K562 (cell line): ENCODE data around the gene COL25A1. TPM values are rescaled to one million over a fixed set of nuclear protein-coding genes. Genes with fewer than 3 reads are reported as not detected.
"Not testable (repeated sequence)": the region's sequence is repeated elsewhere in the genome, so short reads cannot be mapped to it uniquely, and the experiment has no call there.

Experiments
- ATAC-seq: fragments of 200-7000 bp; cut with Tn5 transposase; 3 replicates; pipeline ENCODE4 v1.9.1; 2020; ENCODE audit warnings: moderate library complexity
- BruUV-seq: library from RNA; stranded (reverse); fragments of 400-500 nt; replicated peaks from 2 replicates; lab custom pipeline; 2021; lab: Mats Ljungman, UMichigan
- CTCF ChIA-PET: fragments of 300-600 bp; formaldehyde crosslinking; extraction: SDS; loops from one replicate; lab custom pipeline; 2021; ENCODE audit warnings: low intra/inter-chr PET ratio; lab: Yijun Ruan, JAX
- POLR2A ChIA-PET: fragments of 300-600, 350-650 bp; sonication (Branson Sonifier 250); formaldehyde crosslinking; extraction: SDS; loops from one replicate; lab custom pipeline; 2021; ENCODE audit warnings: antibody characterized with exemption, inconsistent platforms; lab: Yijun Ruan, JAX
- DNase-seq, 4 experiments: peaks; one replicate each; pipeline versions ENCODE4 v3.0.0 to v3.0.0-alpha.2; 2011 to 2018; ENCODE audit warnings: low spot score in 3 of 4, mixed read lengths in 3 of 4; ENCODE audit errors: extremely low read depth in 1 of 4
- FAIRE-seq: peaks from 2 replicates; lab custom pipeline; 2011; peaks lifted over from hg19 to GRCh38; lab: Jason Lieb, UNC
- H2AFZ ChIP-seq: 2 replicates; pipeline ENCODE4 v1.6.0; 2011; ENCODE audit warnings: low read depth, low read length, control low read depth, inconsistent platforms
- H3K27ac ChIP-seq: fragments of 200-600 bp; 3 replicates; pipeline ENCODE4 v1.8.0; 2011; ENCODE audit warnings: low read depth, mild to moderate bottlenecking, control low read depth, inconsistent platforms, low read length, moderate library complexity, mixed read lengths; ENCODE audit errors: extremely low read depth
- H3K27me3 ChIP-seq, 2 experiments: fragments of 300-600 bp in 1 of 2; 2 replicates in 1 of 2; 3 replicates in 1 of 2; pipeline versions ENCODE4 v1.6.0 to v1.8.0; 2011; ENCODE audit warnings: inconsistent platforms in 2 of 2, low read length in 2 of 2, mild to moderate bottlenecking in 1 of 2, mixed read lengths in 1 of 2, moderate library complexity in 1 of 2; ENCODE audit not compliant: control insufficient read depth in 2 of 2, insufficient read depth in 2 of 2
- H3K36me3 ChIP-seq: fragments of 300-600 bp; 3 replicates; pipeline ENCODE4 v1.8.0; 2011; ENCODE audit warnings: mild to moderate bottlenecking, low read length, inconsistent platforms; ENCODE audit not compliant: control insufficient read depth, insufficient read depth
- H3K4me1 ChIP-seq, 2 experiments: fragments of 200-600 bp in 1 of 2; replicated peaks in 1 of 2; 2 replicates in 1 of 2; 3 replicates in 1 of 2; pipeline versions ENCODE4 v1.5.1 to v1.8.0; 2011; ENCODE audit warnings: inconsistent platforms in 2 of 2, low read length in 2 of 2, mild to moderate bottlenecking in 1 of 2, mixed read lengths in 1 of 2, moderate library complexity in 1 of 2; ENCODE audit not compliant: control insufficient read depth in 2 of 2, insufficient read depth in 2 of 2
- H3K4me2 ChIP-seq: 2 replicates; pipeline ENCODE4 v1.6.1; 2011; ENCODE audit warnings: low read length, control low read depth, inconsistent platforms, mixed read lengths; ENCODE audit not compliant: insufficient read depth
- H3K4me3 ChIP-seq: fragments of 200-600 bp; sonication (generic), shearing (Covaris generic); 2 replicates; pipeline ENCODE4 v1.5.1; 2016; ENCODE audit warnings: control low read depth, inconsistent platforms
- H3K79me2 ChIP-seq: fragments of 200-600 bp; 3 replicates; pipeline ENCODE4 v1.8.0; 2011; ENCODE audit warnings: low read length, inconsistent platforms; ENCODE audit not compliant: control insufficient read depth, insufficient read depth
- H3K9ac ChIP-seq, 2 experiments: 2 replicates each; pipeline versions ENCODE4 v1.6.0 to v1.6.1; 2011; ENCODE audit warnings: low read depth in 2 of 2, low read length in 2 of 2, control low read depth in 1 of 2, inconsistent platforms in 1 of 2, mild to moderate bottlenecking in 1 of 2, mixed read lengths in 1 of 2; ENCODE audit not compliant: insufficient read depth in 1 of 2
- H3K9me1 ChIP-seq: one replicate; pipeline ENCODE4 v1.6.0; 2011; ENCODE audit warnings: inconsistent platforms, mild to moderate bottlenecking, low read length, moderate library complexity; ENCODE audit not compliant: control insufficient read depth, insufficient read depth
- H3K9me3 ChIP-seq: replicated peaks from 2 replicates; pipeline ENCODE4 v1.5.1; 2011; ENCODE audit warnings: low read depth, low read length, inconsistent platforms; ENCODE audit not compliant: control insufficient read depth, insufficient read depth
- H4K20me1 ChIP-seq: replicated peaks from 2 replicates; pipeline ENCODE4 v1.6.1; 2011; ENCODE audit warnings: low read length, inconsistent platforms, mixed read lengths; ENCODE audit not compliant: control insufficient read depth, insufficient read depth
- CTCF ChIP-seq, 3 experiments: IDR thresholded peaks in 2 of 3; conservative IDR thresholded peaks in 1 of 3; 2 replicates each; pipeline ENCODE4 v1.5.1; 2011 to 2012; ENCODE audit warnings: low read length in 3 of 3, mild to moderate bottlenecking in 3 of 3, control low read depth in 2 of 3, improper control_type of control experiment in 1 of 3, inconsistent platforms in 1 of 3, low read depth in 1 of 3, mixed read lengths in 1 of 3, moderate library complexity in 1 of 3; ENCODE audit not compliant: insufficient read depth in 2 of 3
- RAD21 ChIP-seq, 2 experiments: fragments of 250-450 bp in 1 of 2; fragments of 450-650 bp in 1 of 2; sonication (Bioruptor Pico) in 1 of 2; formaldehyde crosslinking in 1 of 2; IDR thresholded peaks in 1 of 2; conservative IDR thresholded peaks in 1 of 2; 2 replicates each; pipeline versions ENCODE4 v1.4.0 to v1.8.0; 2020 to 2022; ENCODE audit warnings: mild to moderate bottlenecking in 2 of 2, moderate library complexity in 1 of 2
- REST ChIP-seq, 2 experiments: fragments of 450-650 bp; formaldehyde crosslinking in 1 of 2; IDR thresholded peaks; 2 replicates each; pipeline versions ENCODE4 v1.4.0 to v1.6.1; 2014 to 2020; ENCODE audit warnings: mild to moderate bottlenecking in 2 of 2, borderline replicate concordance in 1 of 2, low read depth in 1 of 2
- SMC3 ChIP-seq: conservative IDR thresholded peaks from 2 replicates; pipeline ENCODE4 v1.6.1; 2011; ENCODE audit warnings: low read depth, low read length, improper control_type of control experiment; ENCODE audit not compliant: insufficient read depth
- WGBS: fragments of 100-300 bp; shearing (Covaris generic); methylation state at CpG from one replicate; pipeline ENCODE4 v1.1.6; 2016; ENCODE audit warnings: low coverage, mixed read lengths; ENCODE audit not compliant: insufficient coverage; ENCODE audit errors: missing lambda C conversion rate; 5-methylcytosine and 5-hydroxymethylcytosine counted together
- in situ Hi-C: fragments of 300-500 bp; cut with MboI; formaldehyde crosslinking; loops from 4 replicates; pipeline ENCODE4 v1.15.0; 2018; ENCODE audit warnings: inconsistent platforms, mixed read lengths
- intact Hi-C: fragments of 100-400 bp; cut with micrococcal nuclease; formaldehyde crosslinking; loops from 2 replicates; pipeline ENCODE4 v1.14.2; 2022
- polyA plus RNA-seq, 8 experiments: library from polyadenylated mRNA; depleted of rRNA in 4 of 8; stranded (reverse) in 5 of 8; unstranded in 3 of 8; fragments of >200 nt; fragmentation: Nextera tagmentation in 2 of 8; fragmentation: Illumina TruSeq in 1 of 8; extraction: Ambion mirVana in 2 of 8; extraction: Trizol in 1 of 8; gene quantifications; 2 replicates each; pipeline versions ENCODE4 v1.2.1 to v1.2.3, GENCODE V29; 2011 to 2014; ENCODE audit warnings: inconsistent platforms in 1 of 8, missing spikeins in 1 of 8
- total RNA-seq, 7 experiments: library from RNA; depleted of rRNA in 6 of 7; stranded (reverse); fragments of >200 nt in 6 of 7; fragmentation: Illumina TruSeq in 2 of 7; extraction: Trizol in 2 of 7; gene quantifications; 2 replicates each; pipeline versions ENCODE4 v1.2.1 to v1.2.3, GENCODE V29; 2011 to 2021; ENCODE audit warnings: low replicate concordance in 1 of 7

Gene COL25A1
- total and polyA plus RNA-seq, 9 of the 15 experiments (the other 6 are each of a cell fraction or from before 2014, with no cell fraction given): 0.03 to 0.62 (median 0.27) TPM

- peak in 1 of 4 experiments; percentile 40 for DNase-seq
- 71% methylated on average over 4 of the region's 4 CpGs for WGBS
- H3K9me3 ChIP-seq; H3K79me2 ChIP-seq; H3K9ac ChIP-seq; H3K36me3 ChIP-seq; CTCF ChIA-PET; in situ Hi-C loops; POLR2A ChIA-PET; H3K9me1 ChIP-seq; H4K20me1 ChIP-seq; H3K4me2 ChIP-seq; H3K4me1 ChIP-seq; BruUV-seq; H3K27ac ChIP-seq; H3K4me3 ChIP-seq; H3K27me3 ChIP-seq; TF ChIP-seq REST (CRISPR knock-in tag; IDR thresholded peaks at IDR 0.05; ENCODE audit: low read depth): not testable (repeated sequence)
- intact Hi-C loops: loop anchor here (2.0 to 10.0 kb wide), 2 partner anchors 222 to 328 kb away; no protein-coding TSS in a partner anchor
- peak; percentile 54 for FAIRE-seq
- peak overlapping the region; percentile 30; the same call in 1 of the 2 replicates for H2AFZ ChIP-seq
- ATAC-seq: peak; percentile 78
- TF ChIP-seq REST (IDR thresholded peaks at IDR 0.05; ENCODE audit: borderline replicate concordance): peak; percentile 54
- peak in 2 of 3 experiments; percentile 28 to 37; a peak in 3 of 6 replicates for TF ChIP-seq CTCF (IDR thresholded peaks at IDR 0.05 in 2 of 3, conservative IDR thresholded peaks at IDR 0.05 in 1 of 3; ENCODE audit: insufficient read depth in 2 of 3, low read depth in 1 of 3, low read length in 3 of 3)
- TF ChIP-seq RAD21 (CRISPR knock-in tag; conservative IDR thresholded peaks at IDR 0.05 in 1 of 2, IDR thresholded peaks at IDR 0.05 in 1 of 2): peak; percentile 33 to 82; a peak in 3 of 4 replicates
- TF ChIP-seq SMC3: peak; percentile 24; the same call in 1 of the 2 replicates
These were observed 225.7 kb downstream of the COL25A1 start for GRCh38 chr4:109076709-109077108.
